ENCODE measurements around the gene INTS11.
A peak's percentile ranks its signal among the peaks of the same experiment; 100 is the strongest.

Gene INTS11

GRCh38 chr1:1302951-1303509, 21.4 kb downstream of the INTS11 start:
- TF ChIP-seq CTCF (IDR thresholded peaks at IDR 0.05; ENCODE audit: low read depth, low read length, missing control alignments) = no peak
- in situ Hi-C loops (cut with HindIII; ENCODE audit: low pct_ligation_motif_present, low sequenced_read_pairs) = no loop called here
- no peak overlapping the region for H3K4me3 ChIP-seq (ENCODE audit: low read depth, low read length)
- DNase-seq = no peak
- no peaks in the 10 kb centered on the region for H3K27me3 ChIP-seq (replicated peaks)
- no peaks in the 10 kb centered on the region for H3K36me3 ChIP-seq (replicated peaks)
- no peak overlapping the region for H3K27ac ChIP-seq

- TF ChIP-seq CTCF (IDR thresholded peaks at IDR 0.05; ENCODE audit: low read depth, low read length, missing control alignments) = peak; percentile 74
- Histone ChIP-seq H3K27me3 (replicated peaks) (no peaks in the 10 kb centered on the region), H3K27ac (no peak overlapping the region), H3K36me3 (replicated peaks) (no peaks in the 10 kb centered on the region), H3K4me3 (ENCODE audit: low read depth, low read length) (no peak overlapping the region)
- no peak for DNase-seq
- in situ Hi-C loops (cut with HindIII; ENCODE audit: low pct_ligation_motif_present, low sequenced_read_pairs) = no loop called here
These were observed 22.4 kb downstream of the INTS11 start for GRCh38 chr1:1302006-1302430.

- in situ Hi-C loops (cut with HindIII; ENCODE audit: low pct_ligation_motif_present, low sequenced_read_pairs) = no loop called here
- no peak for DNase-seq
- TF ChIP-seq CTCF (IDR thresholded peaks at IDR 0.05; ENCODE audit: low read depth, low read length, missing control alignments) = no peak
- Histone ChIP-seq H3K36me3 (replicated peaks) (peaks cover 2% of the 10 kb centered on the region), H3K27me3 (replicated peaks) (no peaks in the 10 kb centered on the region), H3K4me3 (ENCODE audit: low read depth, low read length) (no peak overlapping the region), H3K27ac (no peak overlapping the region)
These were observed 24.1 kb downstream of the INTS11 start for GRCh38 chr1:1300352-1300739.

GRCh38 chr1:1299686-1300351, 24.6 kb downstream of the INTS11 start:
- DNase-seq = no peak
- no peak overlapping the region for H3K4me3 ChIP-seq (ENCODE audit: low read depth, low read length)
- no peaks in the 10 kb centered on the region for H3K27me3 ChIP-seq (replicated peaks)
- H3K27ac ChIP-seq = no peak overlapping the region
- peaks cover 2% of the 10 kb centered on the region for H3K36me3 ChIP-seq (replicated peaks)
- TF ChIP-seq CTCF (IDR thresholded peaks at IDR 0.05; ENCODE audit: low read depth, low read length, missing control alignments) = peak; percentile 65
- in situ Hi-C loops (cut with HindIII; ENCODE audit: low pct_ligation_motif_present, low sequenced_read_pairs) = no loop called here

GRCh38 chr1:1298861-1299685, 25.4 kb downstream of the INTS11 start:
- no peak for TF ChIP-seq CTCF (IDR thresholded peaks at IDR 0.05; ENCODE audit: low read depth, low read length, missing control alignments)
- in situ Hi-C loops (cut with HindIII; ENCODE audit: low pct_ligation_motif_present, low sequenced_read_pairs) = no loop called here
- no peak overlapping the region for H3K27ac ChIP-seq
- DNase-seq = no peak
- no peaks in the 10 kb centered on the region for H3K27me3 ChIP-seq (replicated peaks)
- H3K4me3 ChIP-seq (ENCODE audit: low read depth, low read length) = no peak overlapping the region
- peaks cover 2% of the 10 kb centered on the region for H3K36me3 ChIP-seq (replicated peaks)
